B cell (primary cell): ENCODE measurements around the gene NUP214. TPM values are rescaled to one million over a fixed set of nuclear protein-coding genes. Genes with fewer than 3 reads are reported as not detected.
A peak's percentile ranks its signal among the peaks of the same experiment; 100 is the strongest.
"Not testable (repeated sequence)": the region's sequence is repeated elsewhere in the genome, so short reads cannot be mapped to it uniquely, and the experiment has no call there.

Experiments used
- ATAC-seq: fragments of 200-7000 bp; cut with Tn5 transposase; one replicate; pipeline ENCODE4 v1.10.0; 2021; ENCODE audit warnings: low read depth, mild to moderate bottlenecking, moderate number of reproducible peaks, moderate library complexity
- CTCF ChIA-PET: fragments of 350-600 bp; sonication (Branson Sonifier 250); formaldehyde crosslinking; loops from one replicate; lab custom pipeline; 2021; ENCODE audit warnings: antibody characterized with exemption, inconsistent platforms; lab: Charles Lee
- POLR2A ChIA-PET: fragments of 350-600 bp; sonication (Branson Sonifier 250); formaldehyde crosslinking; loops from one replicate; lab custom pipeline; 2021; ENCODE audit warnings: antibody characterized with exemption; lab: Charles Lee
- DNase-seq: peaks from one replicate; pipeline ENCODE4 v3.0.0; 2013
- H2AFZ ChIP-seq: 2 replicates; pipeline ENCODE4 v1.6.1; 2012; ENCODE audit warnings: mild to moderate bottlenecking, low read depth, low read length; ENCODE audit not compliant: insufficient read depth, poor library complexity, severe bottlenecking
- H3K27ac ChIP-seq, 2 donors: 1 replicate in 1 of 2; 2 replicates in 1 of 2; pipeline ENCODE4 v1.5.1; 2012 to 2013; ENCODE audit warnings: low read length in 2 of 2, mild to moderate bottlenecking in 2 of 2, moderate library complexity in 1 of 2
- H3K27me3 ChIP-seq, 4 experiments: fragments of 200-600 bp in 1 of 4; sonication (generic) in 1 of 4; replicated peaks in 1 of 4; 1 replicate in 2 of 4; 2 replicates in 2 of 4; pipeline versions ENCODE4 v1.6.1 to v1.7.0; 2013 to 2016; ENCODE audit warnings: low read length in 3 of 4, mild to moderate bottlenecking in 2 of 4, mixed read lengths in 1 of 4, moderate library complexity in 1 of 4; ENCODE audit not compliant: insufficient read depth in 4 of 4, control insufficient read depth in 3 of 4; ENCODE audit errors: control extremely low read depth in 1 of 4
- H3K36me3 ChIP-seq, 2 experiments: replicated peaks in 1 of 2; 1 replicate in 1 of 2; 2 replicates in 1 of 2; pipeline versions ENCODE4 v1.6.1 to v1.7.1; 2013; ENCODE audit warnings: low read length in 1 of 2; ENCODE audit not compliant: insufficient read depth in 2 of 2, control insufficient read depth in 1 of 2; ENCODE audit errors: control extremely low read depth in 1 of 2, extremely low read depth in 1 of 2
- H3K4me1 ChIP-seq, 2 donors: fragments of 200-600 bp in 1 of 2; sonication (generic) in 1 of 2; 1 replicate in 1 of 2; 2 replicates in 1 of 2; pipeline versions ENCODE4 v1.5.1 to v1.6.1; 2013 to 2017; ENCODE audit warnings: low read length in 2 of 2; ENCODE audit not compliant: control insufficient read depth in 2 of 2, insufficient read depth in 2 of 2
- H3K4me2 ChIP-seq: replicated peaks from 2 replicates; pipeline ENCODE3; 2012; ENCODE audit warnings: mild to moderate bottlenecking, low read depth, low read length; ENCODE audit not compliant: poor library complexity, severe bottlenecking
- H3K4me3 ChIP-seq, 5 experiments: fragments of 200-600 bp in 1 of 5; sonication (generic) in 1 of 5; 1 replicate in 3 of 5; 2 replicates in 2 of 5; pipeline versions ENCODE4 v1.5.1 to v1.7.0; 2011 to 2016; ENCODE audit warnings: low read length in 4 of 5, mild to moderate bottlenecking in 4 of 5, low read depth in 2 of 5, control low read depth in 1 of 5, moderate library complexity in 1 of 5; ENCODE audit not compliant: insufficient read depth in 1 of 5; ENCODE audit errors: control extremely low read depth in 1 of 5, extremely low read depth in 1 of 5
- H3K79me2 ChIP-seq: fragments of 200-600 bp; sonication (generic); one replicate; pipeline ENCODE4 v1.6.0; 2016; ENCODE audit warnings: low read length; ENCODE audit not compliant: control insufficient read depth, insufficient read depth
- H3K9ac ChIP-seq: fragments of 200-600 bp; sonication (generic); 2 replicates; pipeline ENCODE4 v1.6.1; 2017; ENCODE audit warnings: mild to moderate bottlenecking, low read length, moderate library complexity
- H3K9me3 ChIP-seq, 3 donors: one replicate each; pipeline versions ENCODE4 v1.6.1 to v1.7.1; 2013; ENCODE audit warnings: low read length in 2 of 3; ENCODE audit not compliant: control insufficient read depth in 2 of 3, insufficient read depth in 1 of 3; ENCODE audit errors: control extremely low read depth in 1 of 3
- H4K20me1 ChIP-seq: 2 replicates; pipeline ENCODE4 v1.6.0; 2012; ENCODE audit warnings: mild to moderate bottlenecking, low read length; ENCODE audit not compliant: insufficient read depth, control insufficient read depth, poor library complexity, severe bottlenecking
- H3K27ac Mint-ChIP-seq: one replicate; pipeline ENCODE4 v1.8.0; 2021; ENCODE audit warnings: mixed read lengths
- H3K27me3 Mint-ChIP-seq: one replicate; pipeline ENCODE4 v1.8.0; 2021; ENCODE audit warnings: mixed read lengths
- H3K4me1 Mint-ChIP-seq: one replicate; pipeline ENCODE4 v1.8.0; 2021; ENCODE audit warnings: mixed read lengths
- H3K4me3 Mint-ChIP-seq: one replicate; pipeline ENCODE4 v1.8.0; 2021; ENCODE audit warnings: mixed read lengths
- H3K9me3 Mint-ChIP-seq: one replicate; pipeline ENCODE4 v1.8.0; 2022; ENCODE audit warnings: mixed read lengths; ENCODE audit not compliant: insufficient read depth
- EZH2 ChIP-seq: IDR thresholded peaks from 2 replicates; pipeline ENCODE4 v1.6.1; 2012; ENCODE audit warnings: borderline replicate concordance, low read depth, mild to moderate bottlenecking, moderate library complexity, low read length; ENCODE audit not compliant: insufficient read depth, poor library complexity, severe bottlenecking
- WGBS: methylation state at CpG from one replicate; pipeline ENCODE4 v1.1.5; 2013; ENCODE audit warnings: missing lambda C conversion rate; ENCODE audit not compliant: insufficient coverage; 5-methylcytosine and 5-hydroxymethylcytosine counted together
- intact Hi-C: fragments of 100-400 bp; cut with micrococcal nuclease; formaldehyde crosslinking; loops from one replicate; pipeline ENCODE4 v1.10.0; 2022
- polyA plus RNA-seq: library from polyadenylated mRNA; depleted of rRNA; stranded (reverse); fragments of >200 nt; gene quantifications from 2 replicates; pipeline ENCODE4 v1.2.3, GENCODE V29; 2012
- total RNA-seq, 2 donors: library from RNA; stranded (reverse); fragments of 120-200 nt in 1 of 2; gene quantifications; 1 replicate in 1 of 2; 2 replicates in 1 of 2; pipeline versions ENCODE4 v1.2.3 to v1.2.4, GENCODE V29; 2013 to 2022
- TF ChIP-seq, protein P1 (sequence below): fragments of 200-600 bp; IDR thresholded peaks from one replicate; pipeline ENCODE4 v1.8.0; 2022; ENCODE audit warnings: antibody characterized with exemption, mild to moderate bottlenecking

NUP214 gene
- total and polyA plus RNA-seq, 2 donors (not counting 1 experiment from before 2014, with no cell fraction given), result 19.0 to 94.6 TPM

DNA sequence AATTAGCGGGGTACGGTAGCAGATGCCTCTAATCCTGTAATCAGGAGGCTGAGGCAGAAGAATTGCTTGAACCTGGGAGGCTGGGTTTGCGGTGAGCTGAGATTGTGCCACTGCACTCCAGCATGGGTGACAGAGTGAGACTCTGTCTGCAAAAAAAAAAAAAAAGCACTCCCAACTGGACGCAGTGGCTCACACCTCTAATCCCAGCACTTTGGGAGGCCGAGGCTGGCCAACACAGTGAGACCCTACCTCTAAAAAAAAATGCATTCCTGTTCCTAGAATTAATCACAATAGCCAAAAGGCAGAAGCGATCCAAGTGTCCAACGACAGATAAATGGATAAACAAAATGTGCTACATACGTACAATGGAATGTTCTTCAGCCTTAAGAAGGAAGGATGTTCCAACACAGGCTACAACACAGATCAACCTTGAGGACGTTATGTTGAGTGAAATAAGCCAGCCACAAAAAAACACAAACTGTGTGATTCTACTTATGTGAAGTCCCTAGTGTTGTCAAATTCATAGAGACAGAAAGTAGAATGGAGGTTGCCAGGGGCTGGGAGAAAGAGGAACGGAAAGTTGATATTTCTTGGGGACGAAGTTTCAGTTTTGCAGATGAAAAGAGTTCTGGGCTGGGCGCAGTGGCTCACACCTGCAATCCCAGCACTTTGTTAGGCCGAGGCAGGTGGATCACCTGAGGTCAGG, 137.1 kb downstream of the NUP214 start:
- ATAC-seq (peak; percentile 81), DNase-seq (peak; percentile 77)
- H3K4me3 Mint-ChIP-seq, result peak overlapping the region; percentile 35
- H4K20me1 ChIP-seq, result peaks cover 26% of the 10 kb centered on the region
- no peaks in the 10 kb centered on the region for H3K27me3 ChIP-seq
- no peak overlapping the region for H3K9ac ChIP-seq
- intact Hi-C loops, result loop anchor here (1.0 kb wide), 1 partner anchor 10 kb away; no protein-coding TSS in a partner anchor
- TF ChIP-seq, protein P1, sequence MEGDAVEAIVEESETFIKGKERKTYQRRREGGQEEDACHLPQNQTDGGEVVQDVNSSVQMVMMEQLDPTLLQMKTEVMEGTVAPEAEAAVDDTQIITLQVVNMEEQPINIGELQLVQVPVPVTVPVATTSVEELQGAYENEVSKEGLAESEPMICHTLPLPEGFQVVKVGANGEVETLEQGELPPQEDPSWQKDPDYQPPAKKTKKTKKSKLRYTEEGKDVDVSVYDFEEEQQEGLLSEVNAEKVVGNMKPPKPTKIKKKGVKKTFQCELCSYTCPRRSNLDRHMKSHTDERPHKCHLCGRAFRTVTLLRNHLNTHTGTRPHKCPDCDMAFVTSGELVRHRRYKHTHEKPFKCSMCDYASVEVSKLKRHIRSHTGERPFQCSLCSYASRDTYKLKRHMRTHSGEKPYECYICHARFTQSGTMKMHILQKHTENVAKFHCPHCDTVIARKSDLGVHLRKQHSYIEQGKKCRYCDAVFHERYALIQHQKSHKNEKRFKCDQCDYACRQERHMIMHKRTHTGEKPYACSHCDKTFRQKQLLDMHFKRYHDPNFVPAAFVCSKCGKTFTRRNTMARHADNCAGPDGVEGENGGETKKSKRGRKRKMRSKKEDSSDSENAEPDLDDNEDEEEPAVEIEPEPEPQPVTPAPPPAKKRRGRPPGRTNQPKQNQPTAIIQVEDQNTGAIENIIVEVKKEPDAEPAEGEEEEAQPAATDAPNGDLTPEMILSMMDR, result no peak
- no peak for TF ChIP-seq EZH2
- CTCF ChIA-PET, result interaction anchor here (0.7 to 14.3 kb wide), 5 partner anchors 10 to 30 kb away, joined by 3 to 158 read pairs (median 4); partner anchors contain the start of gene FAM78A
- peak overlapping the region; percentile 55 for H3K4me2 ChIP-seq
- H3K27me3 Mint-ChIP-seq, result no peaks in the 10 kb centered on the region
- H3K79me2 ChIP-seq, result peaks cover 93% of the 10 kb centered on the region
- WGBS, result 56% methylated on average over 9 of the region's 13 CpGs
- H3K9me3 Mint-ChIP-seq, result no peaks in the 10 kb centered on the region
- POLR2A ChIA-PET, result interaction anchor here (1.3 kb wide), 1 partner anchor 13 kb away, joined by 19 read pairs; the partner anchor contains the start of gene FAM78A
- H3K27ac ChIP-seq, result peak overlapping the region; percentile 57 to 80
- H3K4me1 Mint-ChIP-seq, result peaks cover 48% of the 10 kb centered on the region
- no peaks in the 10 kb centered on the region for H3K9me3 ChIP-seq
- peaks cover 0 to 64% of the 10 kb centered on the region in 2 experiments for H3K36me3 ChIP-seq
- H3K4me3 ChIP-seq, result peak overlapping the region in 1 of 5 experiments; percentile 9
- peaks cover 54 to 58% of the 10 kb centered on the region in 2 donors for H3K4me1 ChIP-seq
- H2AFZ ChIP-seq, result no peak overlapping the region
- H3K27ac Mint-ChIP-seq, result peak overlapping the region; percentile 94

- Histone ChIP-seq H3K79me2 (peaks cover 95% of the 10 kb centered on the region), H3K4me3 (peak overlapping the region in 1 of 5 experiments; percentile 9), H3K4me2 (peak overlapping the region; percentile 55), H3K27ac (peak overlapping the region; percentile 57 to 80), H4K20me1 (peaks cover 26% of the 10 kb centered on the region), H3K4me1 (peaks cover 57 to 63% of the 10 kb centered on the region in 2 donors), H3K36me3 (peaks cover 0 to 63% of the 10 kb centered on the region in 2 experiments)
- H3K9me3 Mint-ChIP-seq, H3K27me3 Mint-ChIP-seq, ATAC-seq, H3K9ac ChIP-seq, H3K9me3 ChIP-seq, H2AFZ ChIP-seq, intact Hi-C loops, H3K27me3 ChIP-seq, DNase-seq: not testable (repeated sequence)
- no CpG with 5 or more reads among the region's 5 CpGs for WGBS
- POLR2A ChIA-PET, result interaction anchor here (0.7 to 1.3 kb wide), 4 partner anchors 8 to 391 kb away, joined by 3 to 19 read pairs (median 4); partner anchors contain the start of gene FAM78A
- Mint-ChIP-seq H3K27ac (peak overlapping the region; percentile 94), H3K4me1 (peaks cover 49% of the 10 kb centered on the region), H3K4me3 (peak overlapping the region; percentile 35)
- CTCF ChIA-PET, result interaction anchor here (0.7 to 1.1 kb wide), 3 partner anchors 11 to 29 kb away, joined by 3 to 4 read pairs (median 3); partner anchors contain the start of gene FAM78A
Observed at GRCh38 chr9:131263033-131263343, 137.6 kb downstream of the NUP214 start.
